GM12892 (cell line): ENCODE results near the gene TXN2.

Experiments used
- POLR2A ChIP-seq: IDR thresholded peaks from 2 replicates; pipeline ENCODE4 v1.6.1; 2011; ENCODE audit warnings: low read depth, low read length, control low read depth
- POLR2AphosphoS5 ChIP-seq: IDR thresholded peaks from 2 replicates; pipeline ENCODE4 v1.6.1; 2011; ENCODE audit warnings: low read depth, low read length, control low read depth

- TF ChIP-seq POLR2A (no peak), POLR2AphosphoS5 (no peak)
Measured at GRCh38 chr22:36461665-36462649, 19.5 kb downstream of the TXN2 start.
